Endometrium (tissue), 2 donors: ENCODE data around the gene SLC9A8.

ENCODE experiments used
- FAIRE-seq: peaks from 2 replicates; lab custom pipeline; 2012; peaks lifted over from hg19 to GRCh38; lab: Jason Lieb, UNC
- donor health status: control.
- donor health status: control.

Gene SLC9A8

DNA sequence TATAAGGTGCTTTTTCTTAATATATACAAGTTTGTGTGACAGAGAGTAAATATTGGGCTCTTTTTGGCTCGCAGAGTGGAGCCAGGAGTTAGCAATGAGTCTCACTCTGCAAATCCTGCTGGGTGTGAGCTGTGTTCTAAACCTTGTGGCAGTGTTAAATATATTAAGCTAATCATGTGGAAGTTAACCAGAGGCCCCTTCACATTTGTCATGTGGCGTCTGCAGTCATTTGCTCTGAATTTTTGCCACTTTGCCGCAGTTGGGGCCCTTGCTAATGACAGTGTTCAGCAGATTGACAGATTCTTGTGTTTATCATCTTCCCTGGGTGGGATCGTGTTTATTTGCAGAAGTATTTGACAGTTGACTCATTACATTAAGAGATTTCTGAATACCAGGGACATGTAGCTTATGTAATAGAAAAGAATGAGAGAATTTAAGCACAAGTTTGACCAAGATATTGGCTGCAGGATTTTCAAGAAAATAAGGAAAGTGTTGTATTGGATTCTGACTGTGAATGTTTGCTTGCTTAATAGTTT lies 64.8 kb downstream of the SLC9A8 start:
- no peak for FAIRE-seq

DNA sequence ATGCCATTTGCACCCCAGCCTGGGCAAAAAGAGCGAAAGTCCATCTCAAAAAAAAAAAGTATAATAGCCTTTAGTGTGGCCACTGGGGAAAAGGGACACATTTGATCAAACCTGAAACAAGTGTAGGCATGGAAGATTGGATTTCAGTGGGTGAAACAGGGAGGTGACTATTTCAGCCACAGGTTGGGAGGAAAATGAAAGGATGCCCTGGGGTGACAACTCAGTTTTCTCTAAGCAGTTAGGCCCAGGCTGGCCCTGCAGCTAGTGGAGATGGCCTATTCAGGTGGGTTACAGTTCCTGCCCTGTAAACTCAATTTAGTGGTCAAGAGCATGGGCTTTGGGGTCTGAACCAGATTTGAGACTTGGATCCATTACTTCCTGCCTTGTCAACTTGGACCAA lies 66.3 kb downstream of the SLC9A8 start:
- FAIRE-seq: no peak

DNA sequence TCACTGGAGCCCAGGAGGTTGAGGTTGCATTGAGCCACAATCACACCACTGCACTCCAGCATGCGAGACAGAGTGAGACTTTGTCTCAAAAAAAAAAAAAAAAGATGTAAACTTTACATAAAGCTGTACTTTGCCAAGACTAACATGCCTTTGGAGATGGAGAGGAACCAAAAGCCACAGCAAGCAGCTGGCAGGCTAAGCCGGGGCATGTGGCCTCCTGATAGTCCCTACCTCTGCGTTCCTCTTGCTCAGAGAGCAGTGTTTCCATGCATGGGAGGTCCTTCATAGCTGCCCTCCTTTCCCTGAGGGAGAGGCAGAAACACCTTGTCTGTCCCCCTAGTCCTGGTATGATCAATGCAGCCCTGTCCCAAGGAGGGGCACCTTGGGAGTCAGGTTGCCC lies 67.5 kb downstream of the SLC9A8 start:
- no peak for FAIRE-seq

DNA sequence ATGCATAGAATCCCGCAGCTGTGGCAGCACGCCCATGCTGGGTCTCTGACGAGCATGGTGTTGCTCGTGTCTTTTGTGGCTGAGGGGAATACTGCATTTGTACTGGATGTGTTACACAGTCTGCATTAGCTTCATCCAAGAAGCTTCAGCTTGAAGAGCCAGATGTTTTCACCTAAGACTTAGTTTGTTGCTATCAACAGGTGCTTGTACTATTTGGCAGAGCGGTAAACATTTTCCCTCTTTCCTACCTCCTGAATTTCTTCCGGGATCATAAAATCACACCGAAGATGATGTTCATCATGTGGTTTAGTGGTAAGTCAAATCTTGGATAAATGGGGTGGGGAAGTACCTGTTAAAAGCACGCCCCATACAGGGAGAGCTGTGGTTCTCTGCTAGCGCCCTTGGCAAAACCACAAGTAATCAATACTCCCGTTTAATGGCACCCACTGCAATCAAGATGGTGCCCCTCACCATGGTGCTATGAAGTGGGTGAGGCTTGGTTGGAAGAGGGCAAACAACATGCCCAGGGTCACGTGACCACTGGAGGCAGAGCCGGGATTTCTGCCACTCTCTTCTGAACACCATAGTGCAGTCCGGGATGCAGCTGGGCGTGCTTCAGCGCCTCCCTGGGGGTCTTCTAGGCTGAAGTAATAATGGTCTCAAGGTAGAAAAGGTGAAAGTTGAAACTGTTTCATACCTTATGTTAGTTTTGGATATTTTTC lies 68.3 kb downstream of the SLC9A8 start:
- FAIRE-seq: no peak

DNA sequence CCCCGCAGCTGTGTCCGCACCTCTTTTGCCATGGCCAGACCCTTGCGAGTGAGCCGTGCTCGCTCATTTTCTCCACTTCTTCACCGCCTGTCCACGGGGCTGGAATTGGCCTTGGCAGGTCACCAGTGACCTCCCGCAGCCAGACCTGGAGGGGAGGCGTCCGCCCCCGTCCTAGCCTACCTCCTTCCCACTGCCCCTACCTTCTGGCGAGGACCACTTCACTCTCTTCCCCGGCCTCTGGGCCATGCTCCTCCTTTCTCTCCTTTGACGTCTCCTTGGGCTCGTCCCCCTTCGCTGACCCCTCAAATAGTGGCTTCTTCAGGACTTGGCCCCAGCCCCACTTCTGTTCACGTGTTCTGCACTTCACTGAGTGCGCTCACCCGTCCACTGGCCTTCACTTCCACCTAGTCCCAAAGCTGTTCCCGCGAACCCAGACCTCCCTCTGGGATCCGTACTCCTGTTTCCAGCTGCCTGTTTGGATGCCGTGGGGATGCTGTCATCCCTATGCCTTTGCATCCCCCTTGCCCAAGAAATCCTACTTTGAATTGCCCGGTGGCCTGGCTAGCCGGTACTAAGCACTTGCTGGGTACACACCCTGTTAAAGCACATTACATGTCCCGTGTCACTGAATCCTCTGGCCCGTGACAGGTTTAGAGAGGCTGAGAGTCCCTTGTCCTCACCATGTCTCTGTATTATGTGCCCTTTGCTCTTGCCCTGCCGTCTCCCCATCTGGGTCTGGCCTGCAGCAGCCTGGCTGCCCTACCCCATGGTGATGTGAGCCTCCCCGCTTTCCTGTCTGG lies 69.7 kb downstream of the SLC9A8 start:
- FAIRE-seq: no peak

DNA sequence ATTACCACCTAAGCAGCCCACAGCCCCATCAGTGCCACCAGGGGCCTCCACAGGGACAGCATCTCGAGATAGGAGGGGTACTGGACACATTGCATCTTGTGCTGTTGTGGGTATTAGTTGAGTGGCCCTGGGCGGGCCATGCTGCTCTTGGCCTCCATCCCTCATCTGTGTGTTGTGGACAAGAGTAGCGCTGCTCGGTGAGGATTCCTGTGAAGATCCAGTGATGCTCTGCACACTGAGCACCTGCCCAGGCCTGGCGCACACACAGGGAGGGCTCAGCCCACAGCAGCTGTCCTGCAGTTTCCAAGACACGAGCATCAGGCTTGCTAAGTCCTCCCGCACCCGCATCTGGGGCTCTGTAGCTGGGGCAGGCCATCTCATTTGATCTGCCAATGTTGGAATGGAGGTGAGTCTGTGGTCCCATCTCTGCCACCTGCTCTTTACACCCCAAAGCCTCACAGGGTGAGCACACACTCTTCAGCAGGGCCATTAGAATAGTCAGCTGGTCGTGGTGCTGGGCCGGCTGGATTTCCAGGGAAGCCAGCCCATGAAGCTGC lies 70.7 kb downstream of the SLC9A8 start:
- no peak for FAIRE-seq

DNA sequence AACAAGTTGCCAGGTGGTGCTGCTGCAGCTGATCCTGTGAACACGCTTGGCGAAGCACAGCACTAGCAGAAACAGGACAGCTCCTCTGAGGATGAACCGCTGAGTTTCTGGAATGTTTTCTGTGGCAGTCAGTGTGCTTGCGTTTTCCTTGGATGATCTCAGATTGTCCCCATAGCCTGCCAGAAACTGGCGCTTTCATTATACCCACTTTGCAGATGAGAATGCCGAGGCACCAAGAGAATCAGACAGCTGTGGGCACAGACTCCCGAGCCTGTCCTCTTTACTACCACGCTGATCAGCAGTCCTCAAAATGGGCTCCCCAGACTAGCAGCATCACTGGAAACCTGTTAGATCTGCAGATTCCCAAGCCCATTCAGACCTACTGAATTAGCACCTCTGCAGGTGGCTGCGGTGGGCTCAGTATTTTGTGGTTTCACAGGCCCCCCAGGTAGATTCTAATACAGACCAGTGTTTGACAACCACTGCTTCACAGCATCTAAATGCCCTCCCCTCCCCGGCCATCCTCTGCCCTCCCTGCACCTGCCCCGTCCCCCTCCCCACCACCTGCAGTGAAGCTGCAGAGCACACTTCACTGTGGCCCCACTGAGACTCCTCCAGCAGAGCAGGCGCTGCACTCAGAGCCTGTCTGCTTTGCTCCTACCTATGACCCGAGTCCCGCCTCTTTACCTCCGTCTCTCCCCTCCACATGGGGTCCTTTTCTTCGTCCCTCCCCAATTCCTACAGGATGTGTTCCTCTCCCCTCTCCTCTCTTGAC lies 73.1 kb downstream of the SLC9A8 start:
- FAIRE-seq: no peak

DNA sequence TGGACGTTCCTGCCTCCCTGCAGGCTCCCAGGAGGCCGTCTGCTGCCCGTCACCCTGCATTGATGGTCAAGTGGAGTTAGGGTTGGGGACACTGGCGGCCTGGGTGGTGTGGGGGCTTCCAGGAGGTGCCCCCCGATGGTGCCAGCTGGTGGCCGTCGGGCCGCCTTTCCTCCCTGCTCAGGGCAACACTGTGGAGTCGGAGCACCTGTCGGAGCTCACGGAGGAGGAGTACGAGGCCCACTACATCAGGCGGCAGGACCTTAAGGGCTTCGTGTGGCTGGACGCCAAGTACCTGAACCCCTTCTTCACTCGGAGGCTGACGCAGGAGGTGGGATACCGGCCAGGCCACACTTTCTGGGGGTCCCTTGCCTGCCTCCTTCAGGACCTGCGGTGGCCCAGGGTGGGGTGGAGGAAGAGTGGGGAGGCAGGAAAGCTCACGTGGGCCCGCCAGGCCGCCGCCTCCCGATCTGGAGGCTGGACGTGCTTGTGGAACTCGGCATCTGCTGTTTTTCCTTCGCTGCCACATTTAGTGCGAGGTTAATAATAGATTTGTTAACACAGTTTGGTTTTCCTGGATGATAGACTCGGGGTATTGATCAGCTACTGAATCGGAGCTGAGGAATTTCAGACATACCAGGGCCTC lies 74.1 kb downstream of the SLC9A8 start:
- FAIRE-seq: no peak

DNA sequence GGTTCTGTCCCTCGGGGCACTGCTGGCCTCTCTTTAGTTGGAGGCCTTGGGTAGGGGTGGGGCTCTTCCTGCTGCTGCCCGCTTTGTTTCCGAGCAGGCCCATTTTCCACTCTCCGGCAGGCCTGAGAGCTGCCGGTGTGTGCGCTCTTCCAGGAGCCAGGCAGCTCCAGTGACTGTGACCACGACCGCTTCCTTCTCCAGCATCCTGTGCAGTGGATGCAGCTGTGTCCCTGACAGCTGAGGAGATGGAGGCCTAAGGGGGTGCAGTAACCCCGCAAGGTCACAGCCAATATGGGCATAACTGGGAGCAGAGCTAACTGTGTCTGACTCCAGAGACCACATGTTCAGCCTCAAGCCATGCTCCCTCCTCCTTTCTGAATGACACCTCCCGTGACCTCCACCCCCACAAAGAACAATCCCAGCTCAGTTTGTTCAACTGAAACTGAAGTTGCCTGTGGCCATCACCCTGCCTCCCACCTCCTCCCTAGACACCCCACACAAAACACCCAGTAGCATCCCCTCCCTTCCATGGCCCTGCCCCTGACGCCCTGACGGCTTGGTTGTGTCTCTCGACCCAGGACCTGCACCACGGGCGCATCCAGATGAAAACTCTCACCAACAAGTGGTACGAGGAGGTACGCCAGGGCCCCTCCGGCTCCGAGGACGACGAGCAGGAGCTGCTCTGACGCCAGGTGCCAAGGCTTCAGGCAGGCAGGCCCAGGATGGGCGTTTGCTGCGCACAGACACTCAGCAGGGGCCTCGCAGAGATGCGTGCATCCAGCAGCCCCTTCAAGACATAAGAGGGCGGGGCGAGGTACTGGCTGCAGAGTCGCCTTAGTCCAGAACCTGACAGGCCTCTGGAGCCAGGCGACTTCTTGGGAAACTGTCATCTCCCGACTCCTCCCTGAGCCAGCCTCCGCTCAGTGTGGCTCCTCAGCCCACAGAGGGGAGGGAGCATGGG lies 74.9 kb downstream of the SLC9A8 start:
- FAIRE-seq: no peak

DNA sequence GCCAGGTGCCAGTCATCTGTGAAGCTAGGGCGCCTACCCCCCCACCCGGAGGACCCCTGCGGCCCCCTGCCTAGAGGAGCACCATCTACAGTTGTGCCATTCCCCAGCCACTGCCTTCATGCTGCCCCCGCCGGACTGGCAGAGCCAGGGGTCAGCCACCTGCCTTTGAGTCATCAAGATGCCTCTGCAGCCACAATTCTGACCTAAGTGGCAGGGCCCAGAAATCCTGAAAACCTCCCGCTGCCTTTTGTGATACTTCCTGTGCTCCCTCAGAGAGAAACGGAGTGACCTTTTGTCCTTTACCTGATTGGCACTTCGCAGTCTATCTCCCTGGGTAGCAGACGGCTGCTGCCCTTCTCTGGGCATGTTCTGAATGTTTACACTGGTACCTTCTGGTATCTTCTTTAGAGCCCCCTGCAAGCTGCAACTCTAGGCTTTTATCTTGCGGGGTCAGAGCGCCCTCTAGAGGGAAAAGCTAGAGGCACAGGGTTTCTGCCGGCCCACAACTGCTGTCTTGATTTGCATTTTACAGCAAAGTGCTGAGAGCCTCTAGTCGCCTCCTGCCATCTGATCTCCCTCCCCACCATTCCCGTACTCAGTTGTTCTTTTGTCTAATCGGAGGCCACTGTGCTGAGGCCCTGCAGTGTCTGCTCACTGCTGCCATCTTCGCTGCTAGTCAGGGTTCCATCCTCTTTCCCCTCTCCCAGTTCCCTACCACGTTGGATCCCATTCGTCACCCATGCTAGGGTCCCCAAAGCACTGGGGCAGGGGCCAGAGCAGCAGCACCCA lies 75.8 kb downstream of the SLC9A8 start:
- no peak for FAIRE-seq

DNA sequence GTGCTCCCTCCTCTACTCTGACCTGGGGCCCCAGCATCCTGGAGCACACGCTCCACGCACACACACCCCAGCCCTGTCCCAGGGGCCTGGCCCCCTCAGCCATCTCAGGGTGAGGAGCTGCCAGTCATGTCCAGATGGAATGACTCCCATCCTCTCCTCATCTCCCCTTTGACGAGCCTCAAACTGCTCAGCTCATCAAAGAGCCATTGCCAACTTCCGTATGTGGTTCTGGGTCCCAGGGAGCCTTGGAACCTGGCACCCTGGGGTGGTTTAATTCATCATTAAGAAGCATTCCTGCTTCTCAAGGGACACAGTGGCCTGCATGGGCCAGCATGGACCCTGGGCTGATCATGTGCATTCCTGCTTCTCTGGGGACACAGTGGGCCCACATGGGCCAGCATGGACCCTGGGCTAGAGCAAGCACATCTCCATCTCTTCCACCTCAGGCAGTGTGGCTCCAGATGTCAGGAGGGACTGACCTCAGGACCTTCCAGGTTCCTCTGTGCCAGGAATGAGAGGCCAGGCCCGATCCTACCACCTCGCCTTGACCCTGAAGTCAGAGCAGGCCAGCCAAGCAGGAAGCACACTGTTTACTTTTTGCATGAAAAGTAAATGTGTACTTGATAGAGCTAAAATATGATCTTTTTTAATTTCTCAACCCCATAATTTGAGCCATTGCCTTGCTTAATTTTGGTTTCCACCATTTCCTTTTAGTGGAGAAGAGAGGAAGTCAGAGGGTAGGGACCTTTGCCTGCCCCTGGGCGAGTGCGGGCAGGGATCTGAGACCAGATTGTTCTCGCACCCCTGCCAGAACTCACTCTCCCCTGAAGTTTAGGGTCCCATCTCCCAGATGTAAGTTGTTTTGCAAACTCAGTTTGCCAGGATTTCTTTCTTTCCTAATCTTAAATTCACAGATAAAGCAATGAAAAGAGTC lies 76.6 kb downstream of the SLC9A8 start:
- no peak for FAIRE-seq

DNA sequence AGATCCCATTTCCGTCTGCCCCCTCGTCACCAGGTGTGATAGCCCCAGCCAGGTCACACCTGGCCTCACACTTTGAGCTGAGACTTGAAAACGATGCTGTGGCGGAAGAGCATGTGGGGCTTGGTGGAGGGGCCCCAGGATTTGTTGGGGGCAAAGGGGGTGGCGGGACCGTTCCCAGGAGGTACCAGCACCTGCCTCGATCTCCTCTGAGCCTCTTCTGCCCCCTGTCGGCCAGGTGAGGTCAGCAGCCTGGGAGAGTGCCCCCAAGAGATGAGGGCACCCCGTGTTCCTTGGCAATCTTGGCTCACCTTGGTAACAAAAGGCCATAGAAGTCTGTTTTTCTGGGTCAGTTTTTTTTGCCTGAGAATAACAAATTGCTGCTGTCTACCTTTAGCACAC lies 77.3 kb downstream of the SLC9A8 start:
- FAIRE-seq: no peak

DNA sequence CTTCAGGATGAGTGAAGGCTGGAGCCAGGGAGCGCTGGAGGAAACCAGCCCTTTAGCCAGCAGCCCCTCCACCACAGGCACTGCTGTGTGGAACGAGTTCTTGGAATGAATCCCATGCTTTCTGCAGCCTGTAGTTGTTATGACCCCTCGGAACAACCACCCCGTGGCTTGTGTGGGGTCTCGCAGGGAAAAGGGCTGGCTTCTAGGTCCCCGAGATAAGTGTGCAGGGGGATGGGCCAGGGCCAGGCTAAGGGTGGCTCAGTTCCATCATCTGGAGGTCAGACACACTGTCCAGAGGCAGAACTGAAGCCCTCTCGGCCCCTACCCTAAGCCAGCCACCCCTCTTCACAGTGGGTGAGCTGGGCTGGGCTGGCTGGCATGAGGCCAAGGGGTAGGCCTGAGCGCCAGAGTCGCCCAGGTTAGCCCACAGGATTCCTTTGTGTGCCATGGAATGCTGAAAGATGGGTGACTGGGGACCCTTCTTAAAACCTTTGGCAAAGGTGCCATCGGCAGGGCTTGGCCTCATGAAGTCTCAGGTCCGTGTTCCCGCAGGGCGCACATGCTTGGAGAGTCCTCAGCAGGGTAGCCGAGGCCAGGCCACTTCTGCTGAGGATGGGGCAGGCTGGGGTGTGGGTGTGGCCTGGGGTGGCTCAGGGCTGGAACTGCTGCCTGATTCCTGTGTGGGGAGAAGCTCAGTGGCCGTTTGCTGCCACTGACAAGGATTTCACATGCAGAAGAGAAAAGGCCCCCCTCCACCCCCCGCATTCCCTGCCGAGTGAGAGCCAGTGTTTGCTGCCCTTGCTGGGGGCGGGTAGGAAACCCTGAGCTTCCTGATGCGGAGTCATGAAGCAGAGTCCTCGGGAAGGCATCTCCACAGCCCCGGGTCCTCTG lies 78.1 kb downstream of the SLC9A8 start:
- no peak for FAIRE-seq

DNA sequence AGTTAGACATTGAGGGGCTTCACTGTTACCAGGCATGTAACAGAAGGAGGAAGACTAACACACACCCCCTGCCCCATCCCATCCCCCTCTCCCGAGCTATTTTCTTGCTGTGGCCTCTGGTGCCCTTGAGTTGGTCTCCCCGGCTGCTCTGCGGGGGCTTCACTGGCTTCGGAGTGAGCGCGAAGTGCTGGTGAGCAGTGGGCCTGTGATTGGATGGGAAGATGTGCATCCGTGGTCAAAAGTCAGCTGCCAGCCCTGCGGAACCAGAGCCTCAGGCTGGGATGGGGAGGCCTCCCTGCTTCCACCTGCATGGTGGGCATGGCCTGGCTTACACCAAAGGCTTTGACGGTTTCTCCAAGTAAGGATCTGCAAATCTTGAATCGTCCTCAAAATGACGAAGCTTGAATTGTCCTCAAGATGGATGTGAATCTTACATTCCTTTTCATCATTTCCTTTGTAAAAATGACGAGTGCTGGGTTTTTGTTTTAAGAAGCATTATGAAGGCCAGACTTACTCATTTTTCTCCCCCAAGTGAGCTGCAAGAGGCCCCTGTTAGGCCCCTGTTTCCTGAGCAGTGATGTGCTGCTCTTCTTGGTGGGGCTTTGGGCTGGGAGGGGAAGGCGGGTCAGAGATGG lies 79.0 kb downstream of the SLC9A8 start:
- FAIRE-seq: no peak

DNA sequence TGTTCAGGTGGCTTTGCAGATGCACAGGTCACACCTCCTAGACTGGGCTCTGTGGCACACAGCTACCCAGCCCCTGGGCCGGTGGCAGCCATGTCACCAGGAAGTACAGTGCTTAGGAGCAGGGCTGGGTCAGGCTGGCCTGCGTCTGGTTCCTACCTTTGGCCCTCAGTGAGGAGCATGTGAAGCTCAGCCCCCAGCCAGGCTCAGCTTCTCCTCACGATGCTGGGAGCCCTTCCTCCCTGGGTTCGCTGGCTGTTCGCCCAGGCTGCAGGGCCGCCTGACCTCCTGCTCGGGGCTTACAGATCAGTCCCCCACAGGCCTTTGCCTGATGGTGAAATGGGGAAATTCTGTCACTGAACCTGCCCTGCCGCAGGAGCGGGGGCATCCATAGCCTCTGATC lies 79.6 kb downstream of the SLC9A8 start:
- FAIRE-seq: no peak

DNA sequence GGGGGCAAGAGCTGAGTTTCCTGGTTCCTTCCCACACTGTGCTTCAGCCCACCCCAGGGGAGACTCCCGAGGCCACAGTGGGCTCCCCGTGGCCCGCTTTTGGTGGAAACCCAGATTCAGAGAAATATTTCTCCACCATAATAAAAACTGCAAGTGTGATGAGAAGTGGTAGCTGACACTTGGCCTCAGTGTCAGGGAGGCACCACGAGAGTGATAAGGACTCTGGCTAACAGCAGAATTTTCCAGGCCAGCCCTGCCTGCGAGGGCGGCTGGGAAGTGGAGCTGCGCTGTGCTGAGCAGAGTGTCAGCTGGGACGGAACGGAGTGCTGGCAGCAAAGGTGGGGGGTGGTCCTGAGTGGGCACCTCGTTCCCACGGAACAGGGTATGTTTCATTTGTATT lies 80.2 kb downstream of the SLC9A8 start:
- no peak for FAIRE-seq
